Smooth muscle cell (in vitro differentiated cells): ENCODE measurements around the gene DNAJB2. TPM values are rescaled to one million over a fixed set of nuclear protein-coding genes. Genes with fewer than 3 reads are reported as not detected.

Source experiments
- DNase-seq: peaks from one replicate; lab custom pipeline; 2025; ENCODE audit not compliant: unreplicated experiment; lab: John Stamatoyannopoulos, UW
- H2AFZ ChIP-seq: fragments of 200-600 bp; sonication (generic); 2 replicates; pipeline ENCODE4 v1.6.0; 2016; ENCODE audit warnings: antibody characterized with exemption, low read depth, mild to moderate bottlenecking
- H3F3A ChIP-seq: fragments of 200-600 bp; sonication (generic); 2 replicates; pipeline ENCODE4 v1.6.0; 2017; ENCODE audit warnings: antibody characterized with exemption, low read depth
- H3K27ac ChIP-seq: fragments of 200-600 bp; sonication (generic); 2 replicates; pipeline ENCODE4 v1.5.1; 2016; ENCODE audit warnings: low read depth, mild to moderate bottlenecking
- H3K27me3 ChIP-seq: fragments of 200-600 bp; sonication (generic); 2 replicates; pipeline ENCODE4 v1.6.1; 2016; ENCODE audit warnings: low read depth, mild to moderate bottlenecking
- H3K36me3 ChIP-seq: fragments of 200-600 bp; sonication (generic); 2 replicates; pipeline ENCODE4 v1.5.1; 2016; ENCODE audit warnings: low read depth
- H3K4me1 ChIP-seq: fragments of 200-600 bp; sonication (generic); 2 replicates; pipeline ENCODE4 v1.5.1; 2016; ENCODE audit warnings: low read depth
- H3K4me2 ChIP-seq: fragments of 200-600 bp; sonication (generic); 2 replicates; pipeline ENCODE4 v1.6.0; 2016; ENCODE audit warnings: mild to moderate bottlenecking
- H3K4me3 ChIP-seq: fragments of 200-600 bp; sonication (generic); 2 replicates; pipeline ENCODE4 v1.5.1; 2016; ENCODE audit warnings: mild to moderate bottlenecking
- H3K79me2 ChIP-seq: fragments of 200-600 bp; sonication (generic); 2 replicates; pipeline ENCODE4 v1.6.0; 2016; ENCODE audit warnings: low read depth, mild to moderate bottlenecking
- H3K9ac ChIP-seq: fragments of 200-600 bp; sonication (generic); 2 replicates; pipeline ENCODE4 v1.6.0; 2016; ENCODE audit warnings: low read depth
- H3K9me3 ChIP-seq: fragments of 200-600 bp; sonication (generic); replicated peaks from 2 replicates; pipeline ENCODE4 v1.5.1; 2016; ENCODE audit warnings: low read depth
- H4K20me1 ChIP-seq: fragments of 200-600 bp; sonication (generic); 2 replicates; pipeline ENCODE4 v1.6.0; 2016; ENCODE audit warnings: low read depth
- CTCF ChIP-seq: fragments of 200-600 bp; sonication (generic); IDR thresholded peaks from 2 replicates; pipeline ENCODE4 v1.5.1; 2017; ENCODE audit warnings: borderline replicate concordance, mild to moderate bottlenecking, antibody characterized with exemption; ENCODE audit not compliant: insufficient read depth, poor library complexity, severe bottlenecking
- WGBS: methylation state at CpG from one replicate; pipeline ENCODE4 v1.1.7; 2016; ENCODE audit warnings: low lambda C conversion rate; 5-methylcytosine and 5-hydroxymethylcytosine counted together
- polyA plus RNA-seq: library from polyadenylated mRNA; unstranded; fragments of >200 nt; fragmentation: Nextera tagmentation; extraction: Ambion mirVana; gene quantifications from 2 replicates; pipeline ENCODE4 v1.2.1, GENCODE V29; 2016
- total RNA-seq: library from RNA; depleted of rRNA; stranded (reverse); fragments of >200 nt; gene quantifications from 2 replicates; pipeline ENCODE4 v1.2.3, GENCODE V29; 2014

Gene DNAJB2
- total and polyA plus RNA-seq, 2 experiments from 2014 or later: 14.3 to 52.4 TPM

DNA sequence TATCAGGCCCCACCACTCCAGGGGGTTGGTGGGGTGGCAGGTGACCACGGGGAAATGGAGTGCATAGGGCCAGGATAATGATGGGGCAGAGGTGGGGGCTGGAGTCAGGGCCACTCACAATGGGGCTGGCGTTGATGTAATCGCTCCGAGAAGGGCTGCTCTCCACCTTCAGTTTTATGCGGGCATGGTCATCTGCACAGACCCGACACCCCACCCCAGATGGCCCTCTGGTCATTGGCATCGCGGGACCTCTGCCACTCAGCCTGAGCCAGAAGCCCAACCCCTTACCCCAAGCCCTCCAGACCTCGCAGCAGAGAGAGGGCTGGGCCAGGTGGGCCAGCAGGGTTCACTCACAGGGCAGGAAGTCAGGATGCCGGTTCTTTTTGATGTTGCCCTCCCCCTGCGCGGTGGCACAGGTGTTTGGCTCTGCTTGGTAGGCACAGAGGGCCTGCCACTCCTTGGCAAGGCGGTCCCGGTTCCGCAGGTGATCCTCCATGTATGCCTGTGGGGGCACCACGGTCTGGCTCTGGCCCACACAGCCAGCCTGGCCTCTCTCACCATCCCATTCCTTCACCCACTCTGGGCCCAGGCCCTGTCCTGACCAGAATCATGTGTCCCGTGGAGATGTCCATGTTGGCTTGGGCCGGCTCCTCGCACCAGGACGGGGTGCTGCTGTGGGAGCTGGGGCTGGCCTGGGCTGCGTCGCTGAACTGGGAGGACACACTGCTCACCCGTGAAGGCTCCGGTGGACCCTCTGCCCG lies 17.6 kb downstream of the DNAJB2 start:
- TF ChIP-seq CTCF: no peak
- no peak overlapping the region for H3K9ac ChIP-seq
- no peaks in the 10 kb centered on the region for H3F3A ChIP-seq
- no peak overlapping the region for H3K4me2 ChIP-seq
- H3K36me3 ChIP-seq: no peaks in the 10 kb centered on the region
- no peak overlapping the region for H3K4me3 ChIP-seq
- H2AFZ ChIP-seq: no peak overlapping the region
- DNase-seq: no peak
- H3K27ac ChIP-seq: no peak overlapping the region
- H3K27me3 ChIP-seq: no peaks in the 10 kb centered on the region
- no peaks in the 10 kb centered on the region for H3K79me2 ChIP-seq
- no peaks in the 10 kb centered on the region for H3K9me3 ChIP-seq
- H3K4me1 ChIP-seq: no peaks in the 10 kb centered on the region
- 92% methylated on average over 25 of the region's 25 CpGs for WGBS
- H4K20me1 ChIP-seq: no peaks in the 10 kb centered on the region

DNA sequence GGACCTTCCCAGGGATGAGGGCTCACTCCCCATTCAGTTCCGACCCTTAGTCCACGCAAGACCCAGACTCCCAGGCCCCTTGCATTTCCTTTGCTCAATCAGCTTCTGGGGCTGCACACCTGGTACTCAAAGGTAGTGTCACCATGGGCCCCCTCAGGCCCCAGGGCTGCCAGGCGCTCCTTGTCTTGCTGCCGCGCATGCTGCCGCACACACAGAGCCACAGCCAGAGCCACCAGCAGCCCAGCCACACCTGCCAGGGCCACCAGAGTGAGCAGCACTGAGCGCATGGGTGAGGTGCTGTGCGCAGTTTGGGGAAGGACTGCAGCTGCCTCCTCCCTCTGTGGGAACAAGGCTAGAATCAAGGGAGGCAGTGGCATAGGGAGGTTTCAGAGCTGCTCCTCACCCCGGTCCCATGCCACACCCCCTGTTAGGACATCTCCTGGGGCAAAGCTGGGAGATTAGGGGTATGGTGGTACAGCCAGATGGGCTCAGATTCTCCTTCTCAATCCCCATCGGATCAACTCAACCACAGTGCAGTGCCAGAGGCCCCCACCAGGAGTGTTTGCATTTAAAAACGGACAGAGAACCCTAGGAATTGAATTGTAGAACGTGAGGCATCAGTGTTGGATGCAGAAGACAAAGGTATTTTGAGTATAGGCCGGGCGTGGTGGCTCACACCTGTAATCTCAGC lies 18.7 kb downstream of the DNAJB2 start:
- Histone ChIP-seq H3K4me1 (no peaks in the 10 kb centered on the region), H3K9me3 (no peaks in the 10 kb centered on the region), H3K4me3 (no peak overlapping the region), H2AFZ (no peak overlapping the region), H3K9ac (no peak overlapping the region), H4K20me1 (no peaks in the 10 kb centered on the region), H3K27ac (no peak overlapping the region), H3K79me2 (no peaks in the 10 kb centered on the region), H3F3A (no peaks in the 10 kb centered on the region), H3K36me3 (no peaks in the 10 kb centered on the region), H3K4me2 (no peak overlapping the region), H3K27me3 (no peaks in the 10 kb centered on the region)
- WGBS: 89% methylated on average over 14 of the region's 14 CpGs
- TF ChIP-seq CTCF: peak; percentile 29
- no peak for DNase-seq

DNA sequence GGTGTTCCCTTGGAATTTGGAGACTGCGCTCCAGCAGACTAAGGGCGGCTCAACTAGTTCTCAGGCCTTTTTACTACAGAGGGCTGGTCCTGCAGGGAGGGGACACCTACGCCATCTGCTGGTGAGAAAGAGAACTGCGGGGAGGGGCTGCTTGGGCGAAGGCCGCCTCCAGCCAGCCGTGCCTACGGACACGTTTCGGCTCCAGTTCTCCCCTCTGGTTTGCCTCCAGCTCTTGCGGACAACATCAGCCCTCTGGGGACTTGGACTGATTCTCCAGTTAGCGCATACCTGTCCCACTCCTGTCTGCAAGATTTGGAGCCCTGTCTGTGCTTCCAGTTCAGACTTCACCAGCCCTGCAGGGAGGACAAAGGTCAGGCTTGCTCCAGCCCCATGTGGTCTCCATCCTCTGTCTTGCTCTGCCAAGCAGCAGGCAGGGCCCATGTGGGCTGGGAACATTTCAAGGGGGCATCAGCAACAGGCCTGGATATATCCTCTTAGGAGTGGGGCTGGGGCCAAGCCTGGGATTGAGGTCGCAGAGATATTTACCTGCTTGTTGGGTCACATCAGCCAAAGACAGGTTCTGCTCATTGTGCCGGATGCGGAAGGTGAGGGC lies 19.7 kb downstream of the DNAJB2 start:
- DNase-seq: peak; percentile 76
- Histone ChIP-seq H3K36me3 (no peaks in the 10 kb centered on the region), H3K27ac (no peak overlapping the region), H3K4me1 (no peaks in the 10 kb centered on the region), H2AFZ (no peak overlapping the region), H3K4me2 (peak overlapping the region; percentile 23), H3K4me3 (no peak overlapping the region), H3K79me2 (no peaks in the 10 kb centered on the region), H4K20me1 (no peaks in the 10 kb centered on the region), H3K27me3 (no peaks in the 10 kb centered on the region), H3K9ac (no peak overlapping the region), H3K9me3 (no peaks in the 10 kb centered on the region), H3F3A (no peaks in the 10 kb centered on the region)
- TF ChIP-seq CTCF: peak; percentile 91
- WGBS: 29% methylated on average over 15 of the region's 15 CpGs
